Kidney tubule cell (primary cell): ENCODE results near the gene PRRC2C.
A peak's percentile ranks its signal among the peaks of the same experiment; 100 is the strongest.
"Not testable (repeated sequence)": the region's sequence is repeated elsewhere in the genome, so short reads cannot be mapped to it uniquely, and the experiment has no call there.

Experiments
- DNase-seq: peaks from one replicate; pipeline ENCODE4 v3.0.0-alpha.2; 2018; ENCODE audit warnings: low spot score

Gene PRRC2C

GRCh38 chr1:171485375-171486047 is at the start of gene PRRC2C:
PRRC2C (plus strand) TSS chr1:171485530; CDS start chr1:171512089, 26,559 bp downstream.
- DNase-seq: peak; percentile 98

GRCh38 chr1:171438441-171438840 is 46.9 kb upstream of the PRRC2C start:
- peak; percentile 96 for DNase-seq

GRCh38 chr1:171440201-171440600 is 45.1 kb upstream of the PRRC2C start:
- not testable (repeated sequence) for DNase-seq

- peak; percentile 69 for DNase-seq
These were observed 43.9 kb upstream of the PRRC2C start for GRCh38 chr1:171441278-171441895.

GRCh38 chr1:171446386-171446785 is 38.9 kb upstream of the PRRC2C start:
- no peak for DNase-seq

GRCh38 chr1:171455967-171456366 is 29.4 kb upstream of the PRRC2C start:
- no peak for DNase-seq

GRCh38 chr1:171457412-171457811 is 27.9 kb upstream of the PRRC2C start:
- peak; percentile 29 for DNase-seq

- DNase-seq: peak; percentile 79
These were observed 25.2 kb upstream of the PRRC2C start for GRCh38 chr1:171460018-171460620.

GRCh38 chr1:171467626-171468025 is 17.7 kb upstream of the PRRC2C start:
- DNase-seq: peak; percentile 65

- peak; percentile 92 for DNase-seq
These were observed 17.1 kb upstream of the PRRC2C start for GRCh38 chr1:171468120-171468750.

- no peak for DNase-seq
These were observed 14.6 kb upstream of the PRRC2C start for GRCh38 chr1:171470726-171471125.

- DNase-seq: peak; percentile 76
These were observed 13.1 kb upstream of the PRRC2C start for GRCh38 chr1:171472183-171472647.

GRCh38 chr1:171476829-171477228 is 8.5 kb upstream of the PRRC2C start:
- no peak for DNase-seq

GRCh38 chr1:171477804-171478203 is 7.5 kb upstream of the PRRC2C start:
- no peak for DNase-seq

GRCh38 chr1:171480035-171480434 is 5.3 kb upstream of the PRRC2C start:
- DNase-seq: no peak

- no peak for DNase-seq
These were observed 463 bp upstream of the PRRC2C start for GRCh38 chr1:171484760-171485374.

GRCh38 chr1:171486048-171486519 is 754 bp downstream of the PRRC2C start:
- peak; percentile 80 for DNase-seq

GRCh38 chr1:171487038-171487437 is 1.7 kb downstream of the PRRC2C start:
- no peak for DNase-seq

GRCh38 chr1:171488190-171488929 is 3.0 kb downstream of the PRRC2C start:
- DNase-seq: no peak

- DNase-seq: no peak
These were observed 8.7 kb downstream of the PRRC2C start for GRCh38 chr1:171494076-171494475.

GRCh38 chr1:171495444-171495843 is 10.1 kb downstream of the PRRC2C start:
- no peak for DNase-seq
